Keratinocyte (primary cell): Measurements from ENCODE around the gene PRSS1. TPM values are rescaled to one million over a fixed set of nuclear protein-coding genes. Genes with fewer than 3 reads are reported as not detected.

Experiments
- DNase-seq: peaks from one replicate; pipeline ENCODE4 v3.0.0-alpha.2; 2011; ENCODE audit warnings: low read depth, missing footprints, low spot score
- FAIRE-seq: peaks from 2 replicates; lab custom pipeline; 2011; peaks lifted over from hg19 to GRCh38; lab: Jason Lieb, UNC
- H2AFZ ChIP-seq: 2 replicates; pipeline ENCODE4 v1.6.0; 2012; ENCODE audit warnings: low read length, control low read depth, inconsistent platforms; ENCODE audit not compliant: control insufficient read depth
- H3K27ac ChIP-seq: 2 replicates; pipeline ENCODE4 v1.5.1; 2011; ENCODE audit warnings: low read length; ENCODE audit not compliant: control insufficient read depth, insufficient read depth
- H3K27me3 ChIP-seq: 3 replicates; pipeline ENCODE4 v1.6.0; 2011; ENCODE audit warnings: low read length; ENCODE audit not compliant: control insufficient read depth, insufficient read depth; ENCODE audit errors: extremely low read depth
- H3K36me3 ChIP-seq, 2 experiments: 2 replicates in 1 of 2; 3 replicates in 1 of 2; pipeline ENCODE4 v1.5.1; 2011; ENCODE audit warnings: low read length in 2 of 2, mild to moderate bottlenecking in 1 of 2; ENCODE audit not compliant: control insufficient read depth in 2 of 2, insufficient read depth in 2 of 2; ENCODE audit errors: extremely low read depth in 1 of 2
- H3K4me1 ChIP-seq: 3 replicates; pipeline ENCODE4 v1.5.1; 2011; ENCODE audit warnings: low read length; ENCODE audit not compliant: control insufficient read depth, insufficient read depth; ENCODE audit errors: extremely low read depth
- H3K4me2 ChIP-seq: 3 replicates; pipeline ENCODE4 v1.6.0; 2011; ENCODE audit warnings: low read depth, low read length; ENCODE audit not compliant: control insufficient read depth, insufficient read depth; ENCODE audit errors: extremely low read depth
- H3K4me3 ChIP-seq, 3 experiments: fragments of 200-600 bp in 1 of 3; sonication (generic) in 1 of 3; 2 replicates in 2 of 3; 3 replicates in 1 of 3; pipeline ENCODE4 v1.5.1; 2011 to 2016; ENCODE audit warnings: low read length in 3 of 3, mild to moderate bottlenecking in 3 of 3, control low read depth in 2 of 3, inconsistent platforms in 1 of 3, low read depth in 1 of 3, mixed read lengths in 1 of 3, mixed run types in 1 of 3, moderate library complexity in 1 of 3; ENCODE audit not compliant: control insufficient read depth in 2 of 3, insufficient read depth in 2 of 3; ENCODE audit errors: extremely low read depth in 1 of 3
- H3K79me2 ChIP-seq: 2 replicates; pipeline ENCODE4 v1.6.0; 2012; ENCODE audit warnings: low read length; ENCODE audit not compliant: control insufficient read depth, insufficient read depth
- H3K9ac ChIP-seq: 3 replicates; pipeline ENCODE4 v1.6.0; 2011; ENCODE audit warnings: low read length; ENCODE audit not compliant: control insufficient read depth, insufficient read depth; ENCODE audit errors: extremely low read depth
- H3K9me1 ChIP-seq: 3 replicates; pipeline ENCODE4 v1.6.0; 2011; ENCODE audit warnings: low read length; ENCODE audit not compliant: control insufficient read depth, insufficient read depth; ENCODE audit errors: extremely low read depth
- H3K9me3 ChIP-seq: 2 replicates; pipeline ENCODE4 v1.5.1; 2012; ENCODE audit warnings: low read depth, low read length; ENCODE audit not compliant: control insufficient read depth
- H4K20me1 ChIP-seq: 3 replicates; pipeline ENCODE4 v1.6.0; 2011; ENCODE audit warnings: low read length; ENCODE audit not compliant: control insufficient read depth, insufficient read depth; ENCODE audit errors: extremely low read depth
- CTCF ChIP-seq, 3 experiments: IDR thresholded peaks in 1 of 3; conservative IDR thresholded peaks in 1 of 3; optimal IDR thresholded peaks in 1 of 3; 2 replicates in 2 of 3; 3 replicates in 1 of 3; pipeline versions ENCODE3 to v1.5.1; 2011; ENCODE audit warnings: low read length in 3 of 3, mild to moderate bottlenecking in 3 of 3, moderate library complexity in 2 of 3, control low read depth in 1 of 3, inconsistent platforms in 1 of 3; ENCODE audit not compliant: insufficient read depth in 2 of 3; ENCODE audit errors: extremely low read depth in 1 of 3
- EZH2 ChIP-seq: IDR thresholded peaks from one replicate; pipeline ENCODE4 v1.6.1; 2012; ENCODE audit warnings: inconsistent platforms, mild to moderate bottlenecking, low read length, moderate library complexity
- dilution Hi-C: fragments of 300-500 bp; cut with MboI; formaldehyde crosslinking; loops from one replicate; pipeline ENCODE4 v1.7.0; 2020; ENCODE audit warnings: low sequenced_read_pairs; ENCODE audit not compliant: extremely low pct_ligation_motif_present
- polyA plus RNA-seq, 5 experiments: library from polyadenylated mRNA; depleted of rRNA in 3 of 5; stranded (reverse) in 3 of 5; stranded (forward) in 1 of 5; unstranded in 1 of 5; fragments of >200 nt; gene quantifications; 1 replicate in 1 of 5; 2 replicates in 3 of 5; 3 replicates in 1 of 5; pipeline versions ENCODE4 v1.2.1 to v1.2.3, GENCODE V29; 2011 to 2012; ENCODE audit warnings: missing spikeins in 2 of 5, low read depth in 1 of 5, low replicate concordance in 1 of 5

PRSS1 gene
- polyA plus RNA-seq, 1 donor (not counting 4 experiments of a cell fraction or from before 2014, with no cell fraction given): not detected

GRCh38 chr7:142791502-142791901 is 42.2 kb downstream of the PRSS1 start:
- dilution Hi-C loops: no loop called here
- FAIRE-seq (no peak), DNase-seq (no peak)

GRCh38 chr7:142792129-142792528 is 42.9 kb downstream of the PRSS1 start:
- Histone ChIP-seq H3K9me1 (no peaks in the 10 kb centered on the region), H3K27me3 (peaks cover 21% of the 10 kb centered on the region), H3K4me1 (no peaks in the 10 kb centered on the region), H3K79me2 (no peaks in the 10 kb centered on the region), H3K27ac (no peak overlapping the region), H3K36me3 (no peaks in the 10 kb centered on the region), H3K4me2 (no peak overlapping the region), H3K4me3 (no peak overlapping the region), H3K9ac (no peak overlapping the region), H4K20me1 (peaks cover 4% of the 10 kb centered on the region), H3K9me3 (no peaks in the 10 kb centered on the region), H2AFZ (no peak overlapping the region)
- DNase-seq (no peak), FAIRE-seq (no peak)
- TF ChIP-seq EZH2: no peak
- TF ChIP-seq CTCF (optimal IDR thresholded peaks at IDR 0.05 in 1 of 3, IDR thresholded peaks at IDR 0.05 in 1 of 3, conservative IDR thresholded peaks at IDR 0.05 in 1 of 3; ENCODE audit: extremely low read depth in 1 of 3, insufficient read depth in 2 of 3, low read length in 3 of 3): no peak
- dilution Hi-C loops: no loop called here

More at GRCh38 chr7:142791502-142791901, 42.2 kb downstream of the PRSS1 start:
- no peaks in the 10 kb centered on the region for H3K36me3 ChIP-seq
- H3K4me1 ChIP-seq: no peaks in the 10 kb centered on the region
- H3K9ac ChIP-seq: no peak overlapping the region
- no peak overlapping the region for H3K4me2 ChIP-seq
- no peak overlapping the region for H2AFZ ChIP-seq
- peaks cover 4% of the 10 kb centered on the region for H4K20me1 ChIP-seq
- H3K27me3 ChIP-seq: peaks cover 14% of the 10 kb centered on the region
- H3K9me3 ChIP-seq: no peaks in the 10 kb centered on the region
- H3K4me3 ChIP-seq: no peak overlapping the region
- no peak overlapping the region for H3K27ac ChIP-seq
- H3K79me2 ChIP-seq: no peaks in the 10 kb centered on the region
- no peak for TF ChIP-seq CTCF (optimal IDR thresholded peaks at IDR 0.05 in 1 of 3, IDR thresholded peaks at IDR 0.05 in 1 of 3, conservative IDR thresholded peaks at IDR 0.05 in 1 of 3; ENCODE audit: extremely low read depth in 1 of 3, insufficient read depth in 2 of 3, low read length in 3 of 3)
- TF ChIP-seq EZH2: no peak
- H3K9me1 ChIP-seq: no peaks in the 10 kb centered on the region
